Measurements from ENCODE around the gene NKX2-2.

NKX2-2 gene

DNA sequence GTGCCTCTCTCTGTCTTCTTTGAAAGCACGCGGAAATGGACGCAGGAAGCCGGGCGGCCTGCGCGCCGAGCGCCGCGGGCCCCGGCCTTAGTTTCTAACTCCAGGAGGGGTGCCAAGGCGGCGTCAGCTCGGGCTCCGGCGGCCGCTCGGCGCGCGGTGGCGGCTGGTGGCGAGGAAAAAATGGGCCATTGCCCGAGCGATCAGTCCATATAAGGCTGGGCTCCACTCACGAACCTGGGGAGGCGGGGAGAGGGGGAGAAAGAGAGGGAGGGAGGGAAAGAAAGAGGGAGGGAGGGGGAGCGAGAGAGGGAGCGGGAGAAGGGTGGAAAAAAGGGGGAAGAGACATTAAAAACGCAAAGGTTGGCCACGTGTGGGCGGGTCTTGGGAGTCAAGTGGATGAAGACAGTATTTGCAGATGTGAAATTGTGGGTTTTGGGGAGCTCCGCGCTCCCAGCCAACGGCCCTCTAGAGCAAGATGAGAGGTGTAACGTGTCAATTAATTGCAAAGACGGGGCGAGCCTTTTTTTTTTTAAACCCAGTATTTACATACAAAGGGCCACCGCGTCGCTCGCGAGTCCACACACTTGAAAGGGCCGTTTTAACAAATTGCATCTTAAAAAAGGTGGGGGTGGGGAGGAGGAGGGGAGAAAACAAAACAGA is at the start of gene NKX2-2:
Gene NKX2-2 (minus strand): TSS at position 184 of the 660 bp plus-strand sequence. CDS start 395 bp downstream, outside the sequence.
- no peak for DNase-seq

DNA sequence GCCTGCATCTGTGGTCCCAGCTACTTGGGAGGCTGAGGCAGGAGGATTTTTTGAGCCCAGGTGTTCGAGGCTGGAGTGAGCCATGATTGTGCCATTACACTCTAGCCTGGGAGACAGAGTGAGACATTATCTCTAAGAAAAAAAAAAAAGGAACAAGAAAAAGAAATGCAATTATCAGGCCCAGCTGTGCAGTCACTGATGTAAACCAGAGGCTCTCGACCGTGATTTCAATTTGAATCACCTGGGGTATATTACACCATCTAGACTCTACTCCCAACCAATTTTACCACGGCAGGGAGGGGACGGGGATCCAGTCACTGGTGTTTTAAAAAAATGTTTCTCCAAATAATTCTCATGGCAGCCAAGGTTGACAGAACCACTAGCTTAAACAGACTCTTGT is 48.8 kb upstream of the NKX2-2 start:
- DNase-seq = no peak

DNA sequence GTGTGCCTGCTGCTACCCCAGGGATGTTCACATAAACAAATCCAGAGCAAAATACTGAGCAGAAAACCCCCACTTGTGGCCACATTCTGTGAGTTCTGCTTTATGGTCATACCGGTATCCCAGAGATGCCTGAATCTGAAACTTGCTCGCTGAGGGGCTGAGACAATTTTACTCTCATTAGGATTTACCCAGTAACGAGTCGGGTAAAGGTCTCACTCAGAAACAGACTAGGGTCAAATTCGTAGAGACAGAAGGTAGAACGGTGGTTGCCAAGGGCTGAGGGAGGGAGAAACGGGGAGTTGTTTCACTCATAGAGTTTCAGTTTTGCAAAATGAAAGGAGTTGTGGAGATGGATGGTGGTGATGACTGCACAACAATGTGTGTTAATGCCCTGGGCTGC is 45.4 kb upstream of the NKX2-2 start:
- no peak for DNase-seq

DNA sequence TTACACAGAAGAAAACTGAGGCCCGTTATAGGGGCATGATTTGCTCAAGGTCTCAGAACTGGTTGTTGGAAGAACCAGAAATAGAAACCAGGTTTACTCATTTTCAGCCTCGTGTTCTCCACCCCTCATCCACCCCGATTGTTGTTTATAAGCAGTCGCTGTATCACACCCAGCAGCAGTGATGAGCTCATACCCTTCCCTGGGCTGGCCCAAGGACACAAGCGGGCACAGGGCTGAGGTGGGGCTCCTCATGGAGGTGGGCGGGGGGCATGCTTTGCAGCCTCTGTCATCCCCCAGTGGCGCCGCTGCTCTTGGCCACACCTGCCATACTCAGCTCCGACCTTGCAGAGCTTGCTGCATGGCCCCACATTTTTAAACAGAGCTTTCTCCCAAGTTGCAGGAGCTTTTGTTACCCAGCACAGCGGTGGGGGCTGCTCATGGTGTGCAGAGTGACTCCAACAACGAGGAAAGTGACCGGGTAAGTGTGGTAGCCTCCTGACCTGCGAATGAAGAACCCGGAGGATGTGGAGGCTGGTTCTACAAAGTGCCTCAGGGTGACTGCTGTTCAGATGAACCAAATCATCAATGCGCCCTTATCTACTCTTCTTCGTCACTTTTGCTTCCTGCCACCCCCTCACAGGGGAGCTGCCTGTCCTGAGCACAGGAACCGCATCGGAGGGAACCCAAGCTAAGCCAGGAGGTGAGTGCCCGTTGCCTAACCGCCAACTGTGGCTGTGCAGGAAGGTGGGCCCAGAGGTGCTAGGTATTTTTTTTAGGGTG is 43.6 kb upstream of the NKX2-2 start:
- peak; percentile 47 for DNase-seq

DNA sequence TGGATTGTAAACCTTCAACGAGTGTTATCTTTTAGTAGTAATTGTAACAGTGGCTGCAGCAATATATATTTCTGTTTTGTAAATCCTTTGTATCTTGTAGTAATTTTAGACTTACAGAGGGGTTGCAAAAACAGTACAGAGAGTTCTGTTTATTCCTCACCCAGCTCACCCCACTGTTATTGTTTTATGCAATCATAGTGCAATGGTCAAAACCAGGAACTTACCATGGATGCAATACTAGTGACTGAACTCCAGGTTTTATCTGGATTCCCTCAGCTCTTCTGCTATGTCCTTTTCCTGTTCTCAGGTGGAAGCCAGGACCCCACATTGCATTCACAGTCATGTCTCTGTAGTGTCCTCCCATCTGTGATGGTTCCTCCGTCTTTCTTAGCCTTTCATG is 42.5 kb upstream of the NKX2-2 start:
- no peak for DNase-seq

DNA sequence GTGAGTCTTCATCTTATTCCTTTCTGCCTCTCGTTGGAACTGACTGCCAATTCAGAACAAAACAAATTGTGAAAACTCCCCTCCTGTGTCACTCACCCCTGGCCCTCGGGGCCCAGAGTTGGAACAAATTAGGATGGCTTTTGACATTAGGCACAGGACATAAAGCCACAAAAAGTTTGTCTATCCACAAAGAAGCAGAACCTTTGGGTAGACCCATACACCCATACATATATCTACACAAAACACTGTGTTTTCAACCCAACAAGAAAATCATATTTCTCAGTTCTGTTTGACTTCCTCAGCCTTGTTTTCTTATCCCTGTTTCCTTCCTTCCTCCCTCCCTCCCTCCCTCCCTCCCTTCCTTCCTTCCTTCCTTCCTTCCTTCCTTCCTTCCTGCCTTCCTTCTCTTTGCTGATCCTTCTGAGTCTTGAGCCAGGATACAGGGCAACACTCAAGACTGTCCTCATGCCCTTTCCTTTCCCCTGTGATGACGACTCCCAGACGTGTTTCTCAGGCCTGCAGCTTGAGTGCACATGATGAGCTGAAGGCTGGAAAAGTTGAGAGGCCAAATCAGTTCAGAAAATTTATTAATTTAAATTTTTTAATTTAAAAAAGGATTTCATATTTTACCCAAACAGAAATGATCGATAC is 41.7 kb upstream of the NKX2-2 start:
- no peak for DNase-seq

DNA sequence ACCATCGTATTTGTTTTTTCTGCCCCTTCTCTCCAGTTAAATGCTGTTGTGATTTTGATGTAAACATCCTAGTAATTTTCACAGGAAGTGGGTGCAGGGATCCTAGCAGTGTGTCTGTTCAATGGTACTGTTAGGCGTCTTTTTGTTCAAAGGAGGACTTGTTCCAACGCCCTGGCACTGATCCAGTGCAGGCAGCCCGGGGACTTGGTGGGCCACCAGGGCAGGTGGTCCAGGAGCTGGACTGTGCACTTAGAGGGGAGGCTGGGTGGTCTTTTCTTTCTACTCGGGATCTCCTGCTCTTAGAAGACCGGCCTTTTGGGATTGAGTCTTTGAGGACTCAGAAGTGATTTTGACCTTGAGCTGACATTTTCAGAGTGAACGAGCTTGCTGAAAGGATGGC is 41.1 kb upstream of the NKX2-2 start:
- no peak for DNase-seq

DNA sequence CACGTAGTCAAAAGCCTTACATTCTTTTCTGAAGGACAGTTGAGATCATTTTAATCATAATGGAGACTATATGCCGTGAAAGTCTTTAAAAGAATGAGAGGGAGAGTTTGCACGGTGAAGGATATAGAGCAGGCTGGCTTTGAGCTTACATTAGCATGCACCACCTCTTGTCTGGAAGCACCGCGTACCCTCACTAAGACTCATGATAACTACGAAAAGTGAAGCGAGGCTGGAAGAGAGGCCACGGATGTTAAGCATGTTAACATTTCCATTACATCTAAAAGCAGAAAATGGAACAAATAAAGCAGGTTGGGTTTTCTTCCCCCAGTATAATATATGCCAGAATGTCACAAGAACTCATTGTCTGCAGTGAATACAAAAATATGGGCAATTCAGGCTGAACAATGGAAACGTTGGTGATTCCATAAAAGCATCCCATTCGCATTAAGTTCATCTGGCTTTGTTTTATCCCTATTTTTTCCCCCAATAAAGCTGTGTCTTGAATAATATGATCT is 40.6 kb upstream of the NKX2-2 start:
- DNase-seq = no peak

DNA sequence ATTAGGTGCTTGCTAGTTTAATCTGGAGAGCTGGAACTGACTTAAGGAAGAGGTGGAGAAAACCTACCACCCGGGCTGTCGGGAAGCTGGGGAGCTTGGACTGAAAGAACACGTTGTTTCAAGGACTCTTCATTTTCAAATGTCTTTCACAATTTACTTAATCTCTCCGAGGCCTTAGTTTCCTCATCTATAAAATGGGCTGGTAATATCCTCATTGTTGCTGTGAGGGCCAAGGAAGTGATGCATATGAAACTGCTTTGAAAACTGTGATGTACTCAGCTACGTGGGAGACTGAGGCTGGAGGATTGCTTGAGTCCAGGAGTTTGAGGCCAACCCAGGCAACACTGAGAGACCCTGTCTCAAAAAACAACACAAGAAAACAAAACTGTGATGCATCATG is 36.7 kb upstream of the NKX2-2 start:
- DNase-seq = no peak

DNA sequence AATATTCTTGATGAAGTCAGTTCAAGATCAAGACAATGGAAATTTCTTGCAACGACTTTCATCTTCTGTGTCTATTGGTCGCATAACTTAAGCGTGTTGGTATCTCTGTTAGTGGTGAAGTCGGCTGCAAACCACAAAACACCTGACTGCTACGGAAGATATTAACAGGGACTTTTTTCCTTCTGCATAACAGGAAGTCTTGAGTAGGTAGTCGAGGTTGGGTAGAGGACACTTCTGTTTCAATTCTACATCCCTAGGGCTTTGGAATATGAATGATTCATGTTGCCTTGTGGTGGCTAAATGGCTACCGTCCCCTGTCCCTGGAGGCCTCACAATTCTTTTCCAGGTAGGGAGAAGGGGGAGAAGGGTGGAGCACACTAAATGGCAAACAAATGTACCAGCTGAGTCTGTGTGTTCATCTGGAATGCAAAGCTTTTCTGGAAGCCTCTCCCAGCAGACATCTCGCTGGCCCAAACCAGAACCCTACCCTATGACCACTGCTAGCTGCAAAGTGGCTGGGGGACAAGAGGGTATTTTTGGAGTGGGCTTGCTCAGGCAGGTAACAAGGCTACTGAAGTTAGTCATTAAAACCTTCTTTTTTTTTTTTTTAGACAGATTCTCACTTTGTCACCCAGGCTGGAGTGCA is 34.6 kb upstream of the NKX2-2 start:
- peak; percentile 27 for DNase-seq

DNA sequence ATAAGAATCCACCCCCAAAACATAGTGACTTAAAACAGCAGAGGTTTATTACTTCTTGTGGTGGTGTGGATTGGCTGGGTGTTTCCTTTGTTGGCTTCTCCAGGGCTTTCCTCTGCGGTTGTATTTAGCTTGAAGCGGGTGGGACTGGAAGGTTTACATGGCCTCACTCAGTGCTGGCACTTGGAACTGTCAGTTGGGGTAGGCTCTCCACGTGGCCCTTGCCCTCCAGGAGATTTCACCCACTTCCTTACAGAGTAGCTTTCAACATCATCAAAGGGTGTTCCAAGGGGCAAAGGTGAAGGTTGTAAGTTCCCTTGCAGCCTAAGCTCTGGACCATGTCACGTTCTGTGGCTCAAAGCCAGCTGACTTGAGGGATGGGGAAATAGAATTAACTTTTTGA is 32.5 kb upstream of the NKX2-2 start:
- no peak for DNase-seq

DNA sequence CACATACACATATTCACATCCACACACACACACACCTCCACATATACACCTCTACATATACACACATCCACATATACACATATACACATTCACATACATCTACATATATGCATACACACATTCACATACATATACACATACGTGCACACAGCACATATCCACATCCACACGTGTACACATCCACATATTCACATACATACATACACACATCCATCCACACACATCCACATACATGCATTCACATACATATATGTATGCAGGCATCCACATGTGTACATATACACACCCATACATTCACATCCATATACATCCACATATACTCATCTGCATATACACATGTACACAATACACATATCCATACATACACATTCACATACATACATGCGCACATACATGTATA is 25.6 kb upstream of the NKX2-2 start:
- DNase-seq = no peak

DNA sequence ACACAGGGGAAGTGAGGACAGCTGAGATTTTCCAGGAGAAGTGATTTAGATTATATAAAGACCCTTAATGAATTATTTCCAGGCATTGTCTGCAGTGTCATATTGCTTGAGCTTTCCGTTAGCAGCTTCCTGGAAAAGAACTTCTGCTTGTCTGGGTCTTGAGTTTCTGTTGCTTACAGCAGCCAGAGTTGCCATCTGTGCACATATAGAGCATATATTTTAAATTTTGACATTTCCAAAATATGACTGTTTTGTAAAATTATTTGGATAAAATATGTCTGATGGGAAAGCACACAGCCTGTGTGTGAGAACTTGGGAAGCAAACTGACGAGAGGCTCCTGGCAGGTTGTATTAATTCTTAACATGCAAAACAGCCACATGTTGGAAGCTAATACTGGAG is 21.0 kb upstream of the NKX2-2 start:
- no peak for DNase-seq

DNA sequence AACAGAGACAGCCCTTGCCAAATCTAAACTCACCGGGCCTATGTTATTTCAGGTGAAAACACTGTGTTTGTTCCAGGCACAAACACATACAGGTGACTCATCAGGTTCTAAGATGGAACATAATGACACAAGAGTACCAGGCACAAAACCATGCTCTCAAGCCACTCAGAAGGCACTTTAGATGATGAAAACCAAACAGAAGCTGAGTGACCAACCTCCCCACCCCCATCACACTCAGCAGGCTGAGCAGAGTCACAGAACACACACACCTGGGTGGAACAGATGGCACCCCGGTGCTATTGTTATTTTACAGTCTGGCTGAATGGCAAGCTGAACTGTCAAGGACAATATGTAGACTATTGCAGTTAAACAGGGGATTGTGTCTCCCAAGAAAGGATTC is 20.6 kb upstream of the NKX2-2 start:
- no peak for DNase-seq

DNA sequence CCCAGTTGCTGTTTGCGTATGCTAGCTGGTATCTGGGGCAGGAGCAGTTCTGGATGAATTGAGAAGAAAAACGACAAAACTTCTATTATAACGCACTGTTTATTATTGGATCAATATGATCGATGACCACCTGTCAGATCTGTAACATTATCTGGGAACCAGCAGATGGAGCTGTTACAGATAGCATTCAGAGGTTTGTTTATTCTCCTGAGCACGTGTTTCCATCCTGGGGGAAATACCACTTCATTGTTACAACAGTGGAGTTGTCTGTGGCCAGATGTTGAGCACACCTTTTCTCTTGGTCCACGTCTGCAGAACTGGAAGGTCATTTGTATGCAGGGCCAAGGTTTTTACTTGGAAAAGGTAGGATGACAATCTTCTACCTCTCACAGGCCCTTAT is 16.0 kb upstream of the NKX2-2 start:
- no peak for DNase-seq

DNA sequence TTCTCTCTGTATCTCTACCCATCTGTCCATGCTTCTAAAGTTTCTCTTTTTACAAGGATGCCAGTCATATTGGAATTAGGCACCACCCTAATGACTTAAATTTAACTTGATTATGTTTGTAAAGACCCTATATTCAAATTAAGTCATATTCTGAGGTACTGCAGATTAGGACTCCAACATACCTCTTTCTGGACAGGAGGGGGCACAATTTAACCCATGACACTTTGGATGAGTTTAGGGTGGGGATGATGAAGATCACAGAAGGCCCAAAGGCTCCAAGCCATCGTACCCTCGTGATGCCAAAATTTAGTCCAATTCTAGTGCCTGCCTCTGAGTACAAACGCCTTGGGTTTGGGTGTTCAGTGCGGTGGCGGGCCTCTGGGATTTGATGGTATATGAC is 15.0 kb upstream of the NKX2-2 start:
- no peak for DNase-seq

DNA sequence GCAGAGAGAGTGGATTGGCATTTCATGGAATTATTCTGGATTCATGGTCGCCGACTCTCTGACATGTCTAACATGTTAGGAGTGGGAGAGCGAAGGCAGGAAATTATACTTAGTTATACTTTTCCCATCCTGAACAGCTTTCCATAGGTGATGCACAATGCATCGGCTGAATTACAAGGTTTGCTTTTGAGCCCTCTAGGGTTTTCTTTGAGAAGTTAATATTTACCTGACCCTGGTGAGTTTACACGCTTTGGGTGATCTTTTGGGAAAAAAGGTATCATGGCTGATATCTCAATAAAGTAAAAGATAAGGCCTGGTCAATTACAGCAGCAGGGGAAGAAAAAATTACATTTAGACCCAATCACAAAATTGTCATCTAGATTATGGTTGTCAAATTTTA is 14.0 kb upstream of the NKX2-2 start:
- DNase-seq = no peak

DNA sequence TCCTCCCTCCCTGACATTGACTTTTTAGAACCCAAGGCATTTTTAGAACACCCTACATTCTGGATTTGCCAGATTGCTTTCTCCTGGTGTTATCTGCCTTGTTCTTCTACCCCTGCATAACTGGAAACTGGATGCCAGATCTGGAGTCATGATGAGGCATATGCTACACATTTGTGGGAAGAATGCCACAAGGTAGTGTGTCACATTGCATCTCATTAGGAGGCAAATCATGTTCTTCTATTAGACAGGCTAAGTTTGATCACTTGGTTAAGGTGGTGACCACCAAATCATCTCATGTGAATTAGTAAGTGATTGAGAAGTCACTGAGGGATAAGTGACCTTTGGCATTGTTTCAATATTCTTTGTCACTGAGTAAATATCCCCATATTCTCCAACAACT is 12.9 kb upstream of the NKX2-2 start:
- DNase-seq = no peak

DNA sequence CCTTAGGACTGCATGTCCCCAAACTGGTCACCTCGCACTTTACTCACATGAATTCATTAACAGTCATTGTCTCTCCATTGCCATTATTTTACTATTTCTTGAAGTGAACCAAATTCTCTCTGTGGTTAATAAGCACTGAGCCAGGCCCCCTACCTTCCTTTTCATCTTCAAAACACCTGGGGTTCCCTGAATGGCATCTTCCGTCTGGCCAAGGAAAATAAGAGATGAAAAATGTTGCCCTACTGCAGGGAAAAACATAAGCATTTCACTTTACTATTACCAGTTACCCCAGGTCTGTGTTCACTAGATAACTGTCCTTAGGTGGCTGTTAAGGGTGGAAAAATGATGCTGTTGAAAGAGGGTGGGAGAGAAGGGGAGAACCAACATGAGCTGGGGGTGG is 10.0 kb upstream of the NKX2-2 start:
- no peak for DNase-seq

DNA sequence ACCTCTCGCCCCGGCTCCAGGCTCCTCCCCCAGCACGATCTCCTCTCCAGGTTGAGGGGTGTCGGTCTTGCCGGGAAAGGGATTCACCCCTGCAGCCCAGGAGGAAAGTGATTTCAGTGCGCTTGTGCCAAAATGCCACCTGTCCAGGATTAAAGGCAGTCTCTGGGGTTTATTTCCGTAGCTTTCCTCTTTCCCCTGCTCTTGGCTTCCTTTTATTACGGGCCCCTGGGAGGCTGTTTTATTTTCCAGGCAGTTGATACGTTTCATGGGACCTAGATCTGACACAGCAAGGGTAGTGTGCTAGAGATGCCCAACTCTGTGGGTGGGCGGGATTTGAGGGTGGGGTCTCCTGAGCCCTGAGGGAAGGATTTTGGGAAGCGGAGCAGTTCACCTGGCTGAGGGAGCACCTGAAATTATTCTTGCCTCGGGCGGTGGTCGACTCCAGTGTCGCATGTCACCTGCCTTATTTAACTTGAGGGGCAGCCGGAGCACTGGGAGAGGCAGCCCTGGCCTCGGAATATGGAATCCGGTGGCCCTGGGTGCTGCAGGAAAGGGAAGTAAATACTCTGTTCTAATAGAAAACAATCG is 9.5 kb upstream of the NKX2-2 start:
- no peak for DNase-seq

DNA sequence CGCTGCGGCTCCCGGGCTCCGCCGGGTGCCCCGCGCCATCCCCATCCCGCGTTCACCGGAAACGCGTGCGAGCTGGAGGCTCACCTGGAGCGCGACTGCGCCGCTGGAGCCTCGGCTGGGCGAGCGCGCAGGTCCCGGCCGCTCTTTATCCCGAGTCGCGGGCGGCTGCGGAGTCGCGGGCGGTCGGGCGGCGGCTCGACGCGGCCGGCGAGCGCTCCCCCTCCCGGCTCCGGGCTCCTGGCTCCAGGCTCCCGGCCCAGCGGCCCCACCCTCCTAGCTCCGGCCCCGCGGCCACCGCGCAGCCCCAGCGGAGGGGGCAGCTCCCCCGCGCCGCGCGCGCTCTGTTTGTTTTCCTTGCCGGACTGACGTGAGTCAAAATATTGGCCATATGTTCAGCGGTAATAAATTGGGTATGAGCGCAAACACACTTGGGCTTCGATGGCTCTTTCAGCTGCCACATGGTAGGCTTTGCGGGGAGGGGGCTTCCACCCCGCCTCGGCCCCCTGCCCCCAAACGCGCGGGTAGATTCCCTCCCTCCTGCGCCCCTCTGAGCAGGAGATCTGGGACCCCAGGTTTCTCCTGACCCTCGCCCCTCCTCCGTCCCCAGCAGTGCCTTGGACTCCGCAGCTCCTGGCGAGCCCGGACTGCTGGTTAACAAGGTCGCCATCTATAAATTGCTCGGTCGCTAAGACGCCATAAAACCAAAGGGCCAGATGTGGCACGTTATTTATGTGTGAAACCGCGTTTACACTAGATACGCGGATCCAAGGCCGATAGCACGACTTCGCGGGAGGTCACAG is 8.8 kb upstream of the NKX2-2 start:
- no peak for DNase-seq

Data from activated CD4-positive, alpha-beta T cell treated with anti-CD3 and anti-CD28 coated beads, Interleukin-2, amount 50 U/mL, for 1 hour (primary cell).